Mesendoderm (in vitro differentiated cells): ENCODE data around the gene TSHZ2.

Experiments
- DNase-seq: peaks from one replicate; pipeline ENCODE4 v3.0.0; 2013
- H2AK5ac ChIP-seq: 2 replicates; pipeline ENCODE4 v1.6.1; 2013; ENCODE audit warnings: low read length, inconsistent platforms
- H2BK120ac ChIP-seq: 2 replicates; pipeline ENCODE4 v1.6.1; 2013; ENCODE audit warnings: low read depth, mild to moderate bottlenecking, low read length, moderate library complexity, mixed read lengths
- H2BK15ac ChIP-seq: replicated peaks from 2 replicates; pipeline ENCODE4 v1.6.1; 2013; ENCODE audit warnings: low read depth, mild to moderate bottlenecking, moderate library complexity
- H2BK5ac ChIP-seq: 2 replicates; pipeline ENCODE4 v1.6.1; 2013; ENCODE audit warnings: low read length, inconsistent platforms
- H3K18ac ChIP-seq: 2 replicates; pipeline ENCODE4 v1.6.1; 2013; ENCODE audit warnings: mild to moderate bottlenecking, low read length, mixed read lengths
- H3K23ac ChIP-seq: one replicate; pipeline ENCODE4 v1.6.1; 2013; ENCODE audit warnings: low read length
- H3K27ac ChIP-seq: 2 replicates; pipeline ENCODE4 v1.5.1; 2013; ENCODE audit warnings: low read depth, mild to moderate bottlenecking, inconsistent platforms, low read length, moderate library complexity
- H3K27me3 ChIP-seq: 2 replicates; pipeline ENCODE4 v1.6.1; 2013; ENCODE audit warnings: low read length, control low read depth, mild to moderate bottlenecking, inconsistent platforms; ENCODE audit not compliant: insufficient read depth, poor library complexity
- H3K36me3 ChIP-seq: 2 replicates; pipeline ENCODE4 v1.6.1; 2013; ENCODE audit warnings: low read length, inconsistent platforms; ENCODE audit not compliant: control insufficient read depth, insufficient read depth
- H3K4ac ChIP-seq: one replicate; pipeline ENCODE4 v1.6.1; 2013; ENCODE audit warnings: low read depth, mild to moderate bottlenecking, low read length, moderate library complexity
- H3K4me1 ChIP-seq: 2 replicates; pipeline ENCODE4 v1.6.1; 2013; ENCODE audit warnings: low read depth, low read length, inconsistent platforms; ENCODE audit not compliant: control insufficient read depth
- H3K4me2 ChIP-seq: 2 replicates; pipeline ENCODE4 v1.6.1; 2013; ENCODE audit warnings: low read length
- H3K4me3 ChIP-seq: 2 replicates; pipeline ENCODE4 v1.5.1; 2013; ENCODE audit warnings: mild to moderate bottlenecking, low read length
- H3K56ac ChIP-seq: one replicate; pipeline ENCODE4 v1.6.1; 2013; ENCODE audit warnings: low read length
- H3K79me1 ChIP-seq: 2 replicates; pipeline ENCODE4 v1.6.1; 2013; ENCODE audit warnings: low read length, inconsistent platforms
- H3K79me2 ChIP-seq: 2 replicates; pipeline ENCODE4 v1.6.1; 2013; ENCODE audit warnings: mild to moderate bottlenecking, low read length; ENCODE audit not compliant: control insufficient read depth, insufficient read depth
- H3K9ac ChIP-seq: 2 replicates; pipeline ENCODE4 v1.6.1; 2013; ENCODE audit warnings: low read length, inconsistent platforms
- H4K5ac ChIP-seq: one replicate; pipeline ENCODE4 v1.6.1; 2013; ENCODE audit warnings: low read length
- H4K8ac ChIP-seq: one replicate; pipeline ENCODE4 v1.6.1; 2013; ENCODE audit warnings: low read depth, mild to moderate bottlenecking, control low read depth, low read length, moderate library complexity
- WGBS: extraction: QIAGEN DNeasy Blood & Tissue Kit; methylation state at CpG from one replicate; pipeline ENCODE4 v1.1.7; 2013; ENCODE audit warnings: low lambda C conversion rate, missing lambda C conversion rate; ENCODE audit not compliant: insufficient coverage; ENCODE audit errors: extremely low coverage; 5-methylcytosine and 5-hydroxymethylcytosine counted together

The TSHZ2 gene

GRCh38 chr20:52926505-52926904 is 45.7 kb upstream of the TSHZ2 start:
- H3K27me3 ChIP-seq, result no peaks in the 10 kb centered on the region
- H2BK15ac ChIP-seq, result no peak overlapping the region
- no peak overlapping the region for H3K4me2 ChIP-seq
- H3K56ac ChIP-seq, result no peak overlapping the region
- no CpG with 5 or more reads among the region's 1 CpG for WGBS
- no peaks in the 10 kb centered on the region for H3K79me1 ChIP-seq
- no peak overlapping the region for H2AK5ac ChIP-seq
- no peak overlapping the region for H3K27ac ChIP-seq
- no peak overlapping the region for H3K4ac ChIP-seq
- H3K4me3 ChIP-seq, result no peak overlapping the region
- no peak overlapping the region for H4K5ac ChIP-seq
- H3K9ac ChIP-seq, result no peak overlapping the region
- H3K79me2 ChIP-seq, result no peaks in the 10 kb centered on the region
- no peak overlapping the region for H2BK5ac ChIP-seq
- no peaks in the 10 kb centered on the region for H3K4me1 ChIP-seq
- no peak overlapping the region for H3K23ac ChIP-seq
- no peak overlapping the region for H4K8ac ChIP-seq
- no peak overlapping the region for H2BK120ac ChIP-seq
- no peak overlapping the region for H3K18ac ChIP-seq
- H3K36me3 ChIP-seq, result no peaks in the 10 kb centered on the region
- no peak for DNase-seq

- no peak for DNase-seq
- H3K36me3 ChIP-seq, result no peaks in the 10 kb centered on the region
- H4K8ac ChIP-seq, result no peak overlapping the region
- no peak overlapping the region for H4K5ac ChIP-seq
- H3K79me2 ChIP-seq, result no peaks in the 10 kb centered on the region
- H3K4me1 ChIP-seq, result no peaks in the 10 kb centered on the region
- H3K4ac ChIP-seq, result no peak overlapping the region
- H2BK5ac ChIP-seq, result no peak overlapping the region
- no peak overlapping the region for H2BK15ac ChIP-seq
- no peak overlapping the region for H2BK120ac ChIP-seq
- no peak overlapping the region for H3K23ac ChIP-seq
- no peak overlapping the region for H3K4me3 ChIP-seq
- H3K27ac ChIP-seq, result no peak overlapping the region
- H3K79me1 ChIP-seq, result no peaks in the 10 kb centered on the region
- WGBS, result no CpG with 5 or more reads among the region's 1 CpG
- no peak overlapping the region for H3K4me2 ChIP-seq
- H2AK5ac ChIP-seq, result no peak overlapping the region
- H3K18ac ChIP-seq, result no peak overlapping the region
- no peak overlapping the region for H3K56ac ChIP-seq
- no peaks in the 10 kb centered on the region for H3K27me3 ChIP-seq
- no peak overlapping the region for H3K9ac ChIP-seq
These were observed 38.3 kb upstream of the TSHZ2 start for GRCh38 chr20:52933867-52934266.

DNA sequence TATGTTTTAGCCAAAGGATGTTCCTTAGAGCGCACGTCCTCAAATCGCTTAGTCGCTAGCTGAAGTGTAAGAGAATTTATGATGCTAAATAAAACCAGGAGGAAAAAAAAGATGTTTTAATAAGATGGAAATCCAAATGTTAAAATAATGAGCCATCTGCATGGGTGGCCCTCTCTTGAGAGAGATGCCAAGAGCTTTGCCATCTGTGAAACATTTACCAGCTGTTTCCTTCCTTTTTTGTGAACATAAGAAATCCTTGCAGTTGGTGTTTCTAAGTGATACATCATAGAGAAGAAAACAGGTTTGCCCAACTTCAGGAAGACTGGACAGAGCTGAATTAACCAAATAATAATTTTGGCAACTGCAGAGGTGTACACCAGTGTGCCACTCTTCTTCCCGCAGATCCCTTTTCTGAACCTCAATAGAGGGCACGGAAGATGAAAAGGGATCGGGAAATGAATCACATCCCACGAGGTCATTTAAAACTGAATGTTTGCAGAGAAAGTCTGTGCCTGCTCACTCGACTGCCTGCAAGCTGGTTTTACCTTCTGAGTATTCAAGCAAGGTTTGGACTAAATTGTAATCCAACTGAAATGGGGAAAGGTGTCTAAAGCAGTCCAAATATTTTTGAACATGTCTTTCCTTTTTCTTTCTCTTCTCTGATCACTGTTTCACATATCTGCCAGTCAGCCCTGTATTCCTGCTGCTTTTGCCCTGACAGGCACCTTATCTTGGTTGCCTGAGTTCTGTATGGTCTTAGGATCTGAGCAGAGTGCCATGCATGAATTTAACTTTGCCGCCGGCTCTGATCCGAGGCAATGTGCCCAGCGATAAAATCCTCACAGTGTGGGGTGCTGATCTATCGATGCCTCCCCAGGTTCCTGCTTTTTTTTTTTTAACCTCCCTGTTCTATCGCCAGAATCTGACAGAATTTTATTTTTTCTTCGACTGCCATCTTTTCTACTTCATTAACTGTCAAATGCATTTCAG is 35.5 kb upstream of the TSHZ2 start:
- no peak overlapping the region for H3K9ac ChIP-seq
- H4K8ac ChIP-seq, result no peak overlapping the region
- no peak for DNase-seq
- H3K79me2 ChIP-seq, result no peaks in the 10 kb centered on the region
- H3K4me1 ChIP-seq, result no peaks in the 10 kb centered on the region
- no peaks in the 10 kb centered on the region for H3K79me1 ChIP-seq
- no peak overlapping the region for H2BK15ac ChIP-seq
- no peak overlapping the region for H3K4ac ChIP-seq
- no peak overlapping the region for H3K18ac ChIP-seq
- H3K4me3 ChIP-seq, result no peak overlapping the region
- no CpG with 5 or more reads among the region's 16 CpGs for WGBS
- H3K36me3 ChIP-seq, result no peaks in the 10 kb centered on the region
- no peaks in the 10 kb centered on the region for H3K27me3 ChIP-seq
- H3K23ac ChIP-seq, result no peak overlapping the region
- H2AK5ac ChIP-seq, result no peak overlapping the region
- H3K27ac ChIP-seq, result no peak overlapping the region
- H4K5ac ChIP-seq, result no peak overlapping the region
- H3K56ac ChIP-seq, result no peak overlapping the region
- H2BK120ac ChIP-seq, result no peak overlapping the region
- no peak overlapping the region for H3K4me2 ChIP-seq
- H2BK5ac ChIP-seq, result no peak overlapping the region

- Histone ChIP-seq H4K8ac (no peak overlapping the region), H3K23ac (no peak overlapping the region), H3K79me1 (no peaks in the 10 kb centered on the region), H3K27me3 (no peaks in the 10 kb centered on the region), H4K5ac (no peak overlapping the region), H3K9ac (no peak overlapping the region), H2BK15ac (no peak overlapping the region), H2BK120ac (no peak overlapping the region), H3K4ac (no peak overlapping the region), H2AK5ac (no peak overlapping the region), H2BK5ac (no peak overlapping the region), H3K36me3 (no peaks in the 10 kb centered on the region), H3K18ac (no peak overlapping the region), H3K4me2 (no peak overlapping the region), H3K4me1 (no peaks in the 10 kb centered on the region), H3K79me2 (no peaks in the 10 kb centered on the region), H3K27ac (no peak overlapping the region), H3K56ac (no peak overlapping the region), H3K4me3 (no peak overlapping the region)
- no CpG with 5 or more reads among the region's 6 CpGs for WGBS
- peak; percentile 60 for DNase-seq
These were observed 34.5 kb upstream of the TSHZ2 start for GRCh38 chr20:52937591-52938100.

DNA sequence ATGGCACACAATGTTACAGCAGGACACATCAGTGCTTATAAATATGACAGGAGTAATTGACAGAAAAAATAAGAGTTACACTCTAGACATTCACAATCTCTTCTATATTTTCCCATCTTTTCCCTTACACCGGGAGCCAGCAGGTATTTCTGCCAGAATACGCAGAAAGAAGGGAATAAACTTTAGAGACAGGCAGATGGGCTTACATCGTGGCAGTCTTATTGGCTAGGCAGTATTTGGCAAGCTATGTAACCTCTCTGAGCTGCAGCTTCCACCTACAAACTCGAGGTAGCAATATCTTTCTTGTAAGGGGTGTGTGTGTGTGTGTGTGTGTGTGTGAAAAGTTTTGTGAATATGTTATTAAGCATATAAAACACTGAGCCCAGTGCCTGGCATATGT is 33.0 kb upstream of the TSHZ2 start:
- no peaks in the 10 kb centered on the region for H3K79me1 ChIP-seq
- H2AK5ac ChIP-seq, result no peak overlapping the region
- no peak overlapping the region for H2BK120ac ChIP-seq
- H4K8ac ChIP-seq, result no peak overlapping the region
- no CpG with 5 or more reads among the region's 4 CpGs for WGBS
- H3K4me1 ChIP-seq, result no peaks in the 10 kb centered on the region
- no peaks in the 10 kb centered on the region for H3K79me2 ChIP-seq
- no peak overlapping the region for H3K56ac ChIP-seq
- H3K18ac ChIP-seq, result no peak overlapping the region
- H3K4me2 ChIP-seq, result no peak overlapping the region
- H3K27ac ChIP-seq, result no peak overlapping the region
- no peaks in the 10 kb centered on the region for H3K36me3 ChIP-seq
- no peak overlapping the region for H3K23ac ChIP-seq
- no peak overlapping the region for H2BK5ac ChIP-seq
- no peak overlapping the region for H3K4me3 ChIP-seq
- H3K9ac ChIP-seq, result no peak overlapping the region
- no peak for DNase-seq
- H2BK15ac ChIP-seq, result no peak overlapping the region
- H3K4ac ChIP-seq, result no peak overlapping the region
- H3K27me3 ChIP-seq, result no peaks in the 10 kb centered on the region
- no peak overlapping the region for H4K5ac ChIP-seq
